RWPE1 (cell line): ENCODE results near the gene HIPK1.

ENCODE experiments used
- CTCF ChIA-PET: fragments of 350-600 bp; sonication (Branson Sonifier 250); formaldehyde crosslinking; extraction: SDS; loops from one replicate; lab custom pipeline; 2021; lab: Yijun Ruan, JAX
- POLR2A ChIA-PET: fragments of 400-600 bp; formaldehyde crosslinking; extraction: SDS; loops from one replicate; lab custom pipeline; 2020; ENCODE audit warnings: antibody characterized with exemption; ENCODE audit not compliant: low non-redundant PET; lab: Yijun Ruan, JAX
- DNase-seq: peaks from one replicate; pipeline ENCODE4 v3.0.0; 2012; ENCODE audit warnings: low spot score
- H3K27ac ChIP-seq: fragments of 450-650 bp; 2 replicates; pipeline ENCODE4 v1.5.1; 2017
- CTCF ChIP-seq: fragments of 450-650 bp; conservative IDR thresholded peaks from 2 replicates; pipeline ENCODE4 v1.5.1; 2017; ENCODE audit warnings: low read depth, mild to moderate bottlenecking

The HIPK1 gene

GRCh38 chr1:113929750-113930498 lies 800 bp downstream of the HIPK1 start:
- TF ChIP-seq CTCF = peak; percentile 18
- ChIA-PET CTCF (interaction anchor here (0.6 to 2.8 kb wide), 5 partner anchors 21 to 1073 kb away, joined by 3 to 16 read pairs (median 3); partner anchors contain the start of genes AP4B1 and DCLRE1B), POLR2A (interaction anchor here (0.7 to 3.7 kb wide), 2 partner anchors 17 to 26 kb away, joined by 3 to 19 read pairs; partner anchors contain the start of genes AP4B1 and DCLRE1B)
- peak overlapping the region; percentile 82 for H3K27ac ChIP-seq
- peak; percentile 30 for DNase-seq

DNA sequence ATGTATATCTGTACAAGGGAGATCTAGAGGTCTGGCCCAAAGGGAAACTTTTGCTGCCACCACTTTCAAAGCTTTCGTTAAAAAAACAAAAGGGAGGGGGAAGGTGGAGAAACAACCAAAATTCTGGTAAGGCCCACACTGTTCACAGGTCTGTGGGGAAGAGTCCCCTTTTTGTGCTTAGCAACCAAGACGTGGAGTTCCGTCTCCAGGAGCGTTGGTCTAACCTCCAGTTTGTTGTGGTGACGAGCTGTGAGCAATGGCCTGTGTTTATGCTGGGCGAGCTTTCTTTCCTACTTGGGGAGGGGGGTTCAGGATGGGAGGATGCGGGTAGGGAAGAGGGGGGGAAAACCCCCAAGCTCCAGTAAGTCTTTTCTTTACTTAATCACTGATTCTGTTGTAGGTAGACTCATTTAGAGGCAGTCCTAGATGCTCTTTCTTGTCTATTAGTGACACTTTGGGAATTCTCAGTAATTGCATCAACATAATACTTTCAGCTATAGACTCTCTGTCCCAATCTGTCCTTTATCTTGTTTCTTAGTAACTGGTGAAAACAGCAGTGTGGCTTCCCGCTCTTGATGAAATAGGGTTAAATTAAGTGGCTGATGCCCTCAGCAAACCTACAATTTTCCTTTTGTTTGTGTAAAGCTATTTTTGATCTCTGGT lies 1.5 kb downstream of the HIPK1 start:
- TF ChIP-seq CTCF = no peak
- ChIA-PET POLR2A (interaction anchor here (3.7 kb wide), 1 partner anchor 26 kb away, joined by 19 read pairs; the partner anchor contains the start of genes AP4B1 and DCLRE1B), CTCF (interaction anchor here (0.6 to 2.8 kb wide), 5 partner anchors 22 to 1074 kb away, joined by 3 to 16 read pairs (median 3); partner anchors contain the start of genes AP4B1 and DCLRE1B)
- peak; percentile 46 for DNase-seq
- peak overlapping the region; percentile 82 for H3K27ac ChIP-seq

GRCh38 chr1:113931451-113931851 lies 2.3 kb downstream of the HIPK1 start:
- CTCF ChIA-PET = interaction anchor here (1.0 kb wide), 1 partner anchor 95 kb away, joined by 3 read pairs; no protein-coding TSS in a partner anchor
- no peak overlapping the region for H3K27ac ChIP-seq
- POLR2A ChIA-PET = interaction anchor here (3.7 kb wide), 1 partner anchor 27 kb away, joined by 19 read pairs; the partner anchor contains the start of genes AP4B1 and DCLRE1B
- no peak for TF ChIP-seq CTCF
- DNase-seq = peak; percentile 31

DNA sequence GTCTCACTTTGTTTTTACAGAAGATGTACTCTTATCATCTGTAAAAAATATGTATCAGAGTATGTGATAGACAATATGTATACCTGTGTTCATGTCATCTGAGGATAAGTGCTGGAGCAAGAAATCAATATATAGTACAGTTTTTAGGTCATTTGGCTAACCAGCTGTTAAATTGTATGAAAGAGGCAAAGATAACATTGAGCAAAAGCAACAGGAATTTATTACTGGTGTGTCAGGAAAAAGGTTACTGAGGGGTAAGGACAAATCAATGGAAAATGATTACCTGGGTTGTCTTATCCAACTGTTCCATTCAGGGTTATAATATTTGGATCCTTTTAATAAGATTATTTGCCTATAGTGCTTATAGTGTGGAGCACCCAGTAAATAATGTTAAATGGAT lies 4.9 kb downstream of the HIPK1 start:
- ChIA-PET POLR2A (no interaction called here), CTCF (interaction anchor here (0.8 kb wide), 1 partner anchor 30 kb away, joined by 4 read pairs; no protein-coding TSS in a partner anchor)
- H3K27ac ChIP-seq = no peak overlapping the region
- TF ChIP-seq CTCF = no peak
- DNase-seq = no peak

DNA sequence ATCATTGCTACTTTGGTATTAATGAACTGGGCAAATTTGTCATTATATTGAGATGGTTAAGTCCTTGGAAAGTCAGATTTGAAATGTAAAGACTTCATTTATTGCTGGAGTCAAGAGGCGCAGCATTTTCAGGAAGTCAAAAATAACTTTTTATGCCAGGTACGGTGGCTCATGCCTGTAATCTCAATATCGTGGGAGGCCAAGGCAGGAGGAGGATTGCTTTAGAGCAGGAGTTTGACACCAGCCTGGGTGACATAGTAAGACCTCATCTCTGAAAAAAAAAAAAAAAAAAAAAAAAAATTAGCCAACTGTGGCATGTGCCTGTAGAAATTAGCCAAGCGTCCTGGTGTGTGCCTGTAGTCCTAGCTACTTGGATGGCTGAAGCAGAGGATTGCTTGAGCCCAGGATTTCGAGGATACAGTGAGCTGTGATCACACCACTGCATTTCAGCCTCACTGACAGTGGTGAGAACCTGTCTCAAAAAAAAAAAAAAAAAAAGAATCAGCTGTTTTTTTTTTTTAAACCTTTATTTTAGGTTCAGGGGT lies 5.5 kb downstream of the HIPK1 start:
- TF ChIP-seq CTCF = no peak
- H3K27ac ChIP-seq = no peak overlapping the region
- DNase-seq = no peak
- ChIA-PET POLR2A (no interaction called here), CTCF (interaction anchor here (0.8 kb wide), 1 partner anchor 29 kb away, joined by 4 read pairs; no protein-coding TSS in a partner anchor)

- no peak for DNase-seq
- ChIA-PET POLR2A (no interaction called here), CTCF (interaction anchor here (0.6 kb wide), 1 partner anchor 34 kb away, joined by 3 read pairs; no protein-coding TSS in a partner anchor)
- no peak overlapping the region for H3K27ac ChIP-seq
- TF ChIP-seq CTCF = no peak
Measured at GRCh38 chr1:113935176-113935575, 6.1 kb downstream of the HIPK1 start.
